C4-2B (cell line): Measurements from ENCODE around the gene MAST4.

Source experiments
- CTCF ChIP-seq: fragments of 450-650 bp; conservative IDR thresholded peaks from 2 replicates; pipeline ENCODE4 v1.5.1; 2017; ENCODE audit warnings: mild to moderate bottlenecking
- ZFX ChIP-seq: fragments of 450-650 bp; IDR thresholded peaks from 2 replicates; pipeline ENCODE4 v1.6.1; 2017

GRCh38 chr5:67027171-67027570 is 431.0 kb downstream of the MAST4 start:
- TF ChIP-seq CTCF (no peak), ZFX (no peak)
